AG09319 (cell line): ENCODE measurements around the gene ACTL8.

Source experiments
- DNase-seq: peaks from one replicate; pipeline ENCODE4 v3.0.0-alpha.2; 2010; ENCODE audit warnings: low read depth; ENCODE audit errors: extremely low read depth
- TF ChIP-seq, protein P1 (sequence below): IDR thresholded peaks from 2 replicates; pipeline ENCODE4 v1.5.1; 2011; ENCODE audit warnings: low read depth, mild to moderate bottlenecking, inconsistent platforms, low read length, moderate library complexity

Gene ACTL8

GRCh38 chr1:17853241-17853935 is 98.3 kb downstream of the ACTL8 start:
- TF ChIP-seq, protein P1, sequence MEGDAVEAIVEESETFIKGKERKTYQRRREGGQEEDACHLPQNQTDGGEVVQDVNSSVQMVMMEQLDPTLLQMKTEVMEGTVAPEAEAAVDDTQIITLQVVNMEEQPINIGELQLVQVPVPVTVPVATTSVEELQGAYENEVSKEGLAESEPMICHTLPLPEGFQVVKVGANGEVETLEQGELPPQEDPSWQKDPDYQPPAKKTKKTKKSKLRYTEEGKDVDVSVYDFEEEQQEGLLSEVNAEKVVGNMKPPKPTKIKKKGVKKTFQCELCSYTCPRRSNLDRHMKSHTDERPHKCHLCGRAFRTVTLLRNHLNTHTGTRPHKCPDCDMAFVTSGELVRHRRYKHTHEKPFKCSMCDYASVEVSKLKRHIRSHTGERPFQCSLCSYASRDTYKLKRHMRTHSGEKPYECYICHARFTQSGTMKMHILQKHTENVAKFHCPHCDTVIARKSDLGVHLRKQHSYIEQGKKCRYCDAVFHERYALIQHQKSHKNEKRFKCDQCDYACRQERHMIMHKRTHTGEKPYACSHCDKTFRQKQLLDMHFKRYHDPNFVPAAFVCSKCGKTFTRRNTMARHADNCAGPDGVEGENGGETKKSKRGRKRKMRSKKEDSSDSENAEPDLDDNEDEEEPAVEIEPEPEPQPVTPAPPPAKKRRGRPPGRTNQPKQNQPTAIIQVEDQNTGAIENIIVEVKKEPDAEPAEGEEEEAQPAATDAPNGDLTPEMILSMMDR: no peak
- no peak for DNase-seq

DNA sequence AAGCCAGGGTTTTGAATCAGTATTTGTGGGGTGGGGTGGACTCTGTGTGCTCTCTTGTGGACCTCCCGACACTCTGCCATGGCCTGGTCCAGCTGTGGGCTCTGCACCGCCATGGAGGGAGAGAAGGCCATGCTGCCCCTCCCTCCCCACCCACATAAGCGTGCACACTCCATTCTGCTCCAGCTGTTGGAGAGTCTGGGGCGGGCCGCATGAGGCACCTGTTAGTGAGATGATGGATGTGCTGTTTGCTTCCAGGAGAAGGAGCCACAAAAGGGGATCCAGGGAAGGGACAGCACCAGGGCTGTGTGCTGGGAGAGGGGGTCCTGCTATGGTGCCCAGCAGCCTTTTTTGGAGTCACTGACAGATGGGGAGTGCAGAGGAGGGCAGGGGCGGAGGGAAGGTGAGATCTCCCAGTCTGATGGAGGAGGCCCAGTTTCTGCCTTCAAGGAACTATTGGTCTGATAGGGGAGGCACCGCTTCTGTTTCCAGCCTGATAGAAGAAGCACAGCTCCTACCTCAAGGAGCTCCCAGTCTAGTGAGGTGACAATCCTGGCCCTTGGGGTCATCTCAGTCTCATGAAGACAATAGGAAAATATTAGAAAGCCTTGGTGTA is 101.5 kb downstream of the ACTL8 start:
- no peak for DNase-seq
- TF ChIP-seq, protein P1: no peak

GRCh38 chr1:17857109-17857499 is 102.0 kb downstream of the ACTL8 start:
- no peak for DNase-seq
- TF ChIP-seq, protein P1: no peak

GRCh38 chr1:17857996-17858395 is 102.9 kb downstream of the ACTL8 start:
- TF ChIP-seq, protein P1: no peak
- no peak for DNase-seq

- no peak for DNase-seq
- TF ChIP-seq, protein P1: no peak
Measured at GRCh38 chr1:17860812-17861211, 105.7 kb downstream of the ACTL8 start.

- DNase-seq: no peak
- TF ChIP-seq, protein P1: no peak
Measured at GRCh38 chr1:17861685-17862084, 106.6 kb downstream of the ACTL8 start.

GRCh38 chr1:17862121-17862520 is 107.0 kb downstream of the ACTL8 start:
- DNase-seq: no peak
- TF ChIP-seq, protein P1: no peak
